Activated T-helper 1 cell treated with Interleukin-2 at 50 U/mL for 16 hours (primary cell): ENCODE data around the gene TBCB.

Experiments
- DNase-seq: peaks from one replicate; pipeline ENCODE4 v3.0.0-alpha.2; 2020; ENCODE audit warnings: low read depth

TBCB gene

DNA sequence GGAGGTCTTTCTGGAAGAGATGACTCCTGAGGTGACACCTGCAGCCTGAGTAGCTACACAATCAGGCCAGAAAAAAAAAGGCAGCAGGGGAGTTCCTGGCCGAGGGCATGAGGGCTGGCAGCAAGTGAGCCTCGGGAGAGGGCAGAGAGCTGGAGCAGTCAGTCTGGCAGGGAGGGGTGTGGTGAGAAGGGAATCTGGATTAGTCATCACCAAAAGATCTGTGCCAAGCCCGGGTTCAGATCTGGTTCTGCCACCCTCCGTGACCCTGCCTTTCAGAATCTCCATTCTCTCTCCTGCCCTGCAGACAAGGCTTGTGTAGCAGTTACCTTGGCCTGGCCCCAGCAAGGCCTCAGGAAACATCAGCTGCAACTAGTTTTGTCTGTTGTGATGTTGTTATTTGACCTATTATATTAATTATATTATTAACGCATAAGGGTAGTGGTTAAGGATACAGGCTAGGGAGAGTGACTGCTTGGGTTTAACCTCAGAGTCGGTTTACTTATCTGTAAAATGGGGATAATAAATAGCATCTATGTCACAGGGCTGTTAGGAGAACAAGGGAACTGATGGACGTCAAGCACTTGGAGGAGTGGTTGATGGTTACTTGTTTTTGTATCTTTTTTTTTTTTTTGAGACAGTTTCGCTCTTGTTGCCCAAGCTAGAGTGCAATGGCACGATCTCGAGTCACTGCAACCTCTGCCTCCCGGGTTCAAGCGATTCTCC, 21.9 kb downstream of the TBCB start:
- DNase-seq, result no peak

DNA sequence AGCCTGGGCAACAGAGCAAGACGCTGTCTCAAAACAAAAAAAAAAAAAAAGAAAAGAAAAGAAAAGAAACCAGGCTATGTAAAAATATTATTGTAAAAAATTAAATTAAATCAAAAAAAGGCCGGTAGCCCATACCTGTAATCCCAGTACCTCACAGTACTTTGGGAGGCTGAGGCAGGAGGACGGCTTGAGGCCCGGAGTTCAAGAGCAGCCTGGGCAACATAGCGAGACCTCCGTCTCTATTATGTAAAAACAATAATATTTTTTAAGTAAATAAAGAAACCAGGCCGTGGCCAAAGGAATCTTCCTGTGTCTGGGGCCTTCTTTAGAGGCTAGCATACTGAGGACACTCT, 23.8 kb downstream of the TBCB start:
- DNase-seq, result no peak

DNA sequence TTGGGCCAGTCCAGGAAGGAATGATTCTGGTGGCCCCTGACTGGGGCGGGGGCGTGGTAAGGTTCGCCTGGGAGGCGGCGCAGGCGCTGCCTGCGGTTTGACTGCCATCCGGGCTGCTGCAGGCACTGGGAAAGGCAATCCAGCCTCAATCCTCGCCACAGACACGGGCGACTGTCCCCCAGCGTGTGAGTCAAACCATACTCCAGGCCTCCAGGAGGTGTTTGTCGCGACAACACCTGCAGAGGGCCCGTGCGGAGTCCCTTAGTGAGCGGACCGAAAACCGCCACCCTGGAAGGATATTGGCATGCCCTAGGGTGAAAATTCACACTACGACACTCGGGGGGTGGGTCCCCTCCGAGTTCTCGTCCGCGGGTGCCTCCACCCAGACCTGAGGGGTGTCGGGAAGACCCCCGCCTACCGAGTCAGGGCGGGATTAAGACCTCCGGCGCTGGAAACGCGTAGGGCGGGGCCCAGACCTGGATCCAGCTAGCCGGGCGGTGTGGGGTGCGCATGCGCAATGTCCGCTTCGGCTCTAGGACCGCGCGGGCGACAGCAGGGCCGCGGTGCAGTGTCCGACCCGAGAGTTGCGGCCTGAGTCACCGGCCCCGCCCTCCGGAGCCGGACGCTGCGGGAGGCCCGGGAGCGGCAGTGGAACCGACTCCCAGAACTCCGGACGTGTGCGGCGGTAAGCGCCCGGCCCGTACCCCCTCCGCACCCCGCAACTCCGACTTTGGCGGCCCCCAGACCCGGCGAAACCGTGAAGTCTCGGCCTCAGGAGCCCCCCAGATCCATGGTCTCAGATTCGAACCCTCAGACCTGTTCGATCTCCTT, 24.4 kb downstream of the TBCB start, which contains the start of gene CAPNS1:
TSS of gene CAPNS1 (plus strand) at position 594 of the 831 bp plus-strand sequence. CDS start 946 bp downstream, outside the sequence.
- DNase-seq, result peak; percentile 83

DNA sequence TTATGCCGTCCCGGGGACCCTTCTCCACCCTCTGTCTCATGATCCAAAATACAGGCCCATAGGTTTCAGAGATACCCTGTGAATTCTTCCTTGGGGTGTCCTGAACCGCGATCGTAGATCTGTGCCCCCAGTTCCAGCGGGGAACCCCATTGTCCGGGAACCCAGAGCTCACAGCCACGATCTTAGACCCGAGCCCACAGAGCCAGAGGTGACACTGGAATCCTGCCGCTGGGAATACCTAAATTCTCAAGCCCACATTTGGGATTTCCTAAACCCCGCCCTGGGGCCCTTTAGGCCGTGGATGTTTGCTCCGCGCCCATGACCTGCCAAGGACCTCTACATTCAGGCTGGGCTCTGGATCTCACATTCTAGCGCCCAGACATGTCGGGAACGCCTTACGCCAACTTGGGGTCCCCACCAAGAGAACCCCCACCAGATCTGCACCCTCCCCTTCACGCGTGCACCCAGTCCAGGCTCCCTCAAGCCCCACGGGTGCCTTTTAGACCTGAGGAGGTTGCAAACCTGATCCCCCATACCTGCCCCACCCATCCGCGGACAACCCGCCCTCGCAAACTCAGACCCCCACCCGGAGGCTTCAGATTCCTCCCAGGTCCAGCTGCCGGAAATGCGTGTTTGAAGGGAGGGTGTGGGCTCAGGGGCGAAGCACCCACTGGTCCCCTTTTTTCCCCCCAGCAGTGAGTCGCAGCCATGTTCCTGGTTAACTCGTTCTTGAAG, 25.2 kb downstream of the TBCB start:
- DNase-seq, result no peak

DNA sequence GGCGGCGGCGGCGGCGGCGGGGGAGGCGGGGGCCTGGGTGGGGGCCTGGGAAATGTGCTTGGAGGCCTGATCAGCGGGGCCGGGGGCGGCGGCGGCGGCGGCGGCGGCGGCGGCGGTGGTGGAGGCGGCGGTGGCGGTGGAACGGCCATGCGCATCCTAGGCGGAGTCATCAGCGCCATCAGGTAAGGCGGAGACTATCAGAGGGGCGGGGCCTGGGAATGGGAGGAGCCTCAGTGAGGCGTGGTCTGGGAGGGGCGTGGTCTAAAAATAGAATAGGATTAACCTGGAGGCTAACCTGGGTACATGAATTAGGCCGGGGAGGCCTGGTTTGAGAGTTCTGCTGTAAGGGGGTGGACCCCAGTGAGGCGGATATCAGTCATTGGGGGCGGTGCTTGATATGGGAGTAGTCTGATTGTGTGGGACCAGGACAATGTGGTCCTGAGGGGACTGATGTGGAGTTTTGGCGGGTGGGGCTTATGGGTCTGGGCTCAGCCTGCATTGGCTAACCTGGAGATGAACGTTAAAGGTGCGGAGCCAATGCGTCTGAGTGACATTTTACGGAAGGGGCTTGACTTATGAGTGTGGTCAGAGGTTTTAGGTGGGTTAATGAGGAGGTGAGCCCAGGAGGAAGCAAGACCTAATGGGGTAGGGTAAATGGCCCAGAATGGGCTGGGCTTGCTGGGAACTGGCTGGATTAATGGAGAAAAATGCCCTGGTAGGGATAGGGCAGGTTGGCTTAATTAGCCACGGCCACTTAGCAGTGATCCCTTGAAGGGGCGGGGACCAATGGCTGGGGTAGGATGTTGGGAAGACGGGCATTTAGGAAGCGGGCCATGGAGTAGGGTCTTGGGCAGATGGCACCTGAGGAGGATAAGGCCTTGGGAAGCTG, 26.0 kb downstream of the TBCB start:
- peak; percentile 79 for DNase-seq

DNA sequence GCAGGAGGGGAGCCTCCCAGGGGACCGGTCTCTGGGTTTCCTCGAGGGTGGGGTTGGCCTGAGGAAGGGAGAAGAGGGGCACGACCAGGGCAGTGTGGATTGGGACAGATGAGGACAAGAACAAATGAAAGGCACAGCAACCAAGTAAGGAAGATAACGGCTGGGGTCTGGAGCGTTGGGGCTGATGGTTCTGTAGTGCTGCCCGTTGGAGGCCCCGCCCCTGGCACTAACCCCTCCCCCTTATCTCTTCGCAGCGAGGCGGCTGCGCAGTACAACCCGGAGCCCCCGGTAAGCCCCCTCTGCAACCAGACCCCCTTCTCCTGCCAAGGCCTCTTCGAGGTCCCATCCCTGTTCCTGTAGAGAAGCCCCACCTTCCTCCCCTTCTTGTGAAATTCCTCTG, 26.8 kb downstream of the TBCB start:
- no peak for DNase-seq

DNA sequence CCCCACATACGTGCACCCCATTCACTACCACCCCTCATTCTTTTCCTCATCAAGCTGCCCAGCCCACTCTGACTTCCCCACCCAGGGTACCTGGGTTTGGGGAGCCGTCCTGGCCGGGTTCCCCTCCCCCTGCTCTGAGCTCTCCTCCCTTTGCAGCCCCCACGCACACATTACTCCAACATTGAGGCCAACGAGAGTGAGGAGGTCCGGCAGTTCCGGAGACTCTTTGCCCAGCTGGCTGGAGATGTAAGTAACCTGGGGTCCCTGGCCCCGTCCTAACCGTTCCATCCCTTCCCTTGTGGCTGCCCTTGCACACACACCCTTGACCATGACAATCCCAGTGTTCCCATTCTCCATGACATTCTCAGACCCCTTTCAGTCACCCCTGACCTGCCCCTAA, 27.2 kb downstream of the TBCB start:
- DNase-seq, result no peak

DNA sequence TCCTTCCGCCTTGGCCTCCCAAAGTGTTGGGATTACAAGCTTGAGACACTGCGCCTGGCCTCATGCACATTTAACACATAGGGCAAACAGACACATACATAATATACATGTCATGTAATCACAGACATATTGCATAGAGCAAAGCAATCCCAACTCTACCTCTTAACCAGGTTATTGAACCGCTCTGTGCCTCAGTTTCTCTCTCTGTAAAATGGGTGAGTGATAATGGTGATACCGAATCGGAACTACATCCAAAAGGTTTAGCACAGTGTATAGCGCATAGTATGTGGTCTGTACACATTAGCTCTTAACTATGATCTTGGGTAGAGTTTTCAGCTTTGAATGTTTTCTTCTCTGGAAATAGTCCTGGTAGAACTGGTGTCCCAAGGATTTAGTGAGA, 29.4 kb downstream of the TBCB start:
- no peak for DNase-seq

DNA sequence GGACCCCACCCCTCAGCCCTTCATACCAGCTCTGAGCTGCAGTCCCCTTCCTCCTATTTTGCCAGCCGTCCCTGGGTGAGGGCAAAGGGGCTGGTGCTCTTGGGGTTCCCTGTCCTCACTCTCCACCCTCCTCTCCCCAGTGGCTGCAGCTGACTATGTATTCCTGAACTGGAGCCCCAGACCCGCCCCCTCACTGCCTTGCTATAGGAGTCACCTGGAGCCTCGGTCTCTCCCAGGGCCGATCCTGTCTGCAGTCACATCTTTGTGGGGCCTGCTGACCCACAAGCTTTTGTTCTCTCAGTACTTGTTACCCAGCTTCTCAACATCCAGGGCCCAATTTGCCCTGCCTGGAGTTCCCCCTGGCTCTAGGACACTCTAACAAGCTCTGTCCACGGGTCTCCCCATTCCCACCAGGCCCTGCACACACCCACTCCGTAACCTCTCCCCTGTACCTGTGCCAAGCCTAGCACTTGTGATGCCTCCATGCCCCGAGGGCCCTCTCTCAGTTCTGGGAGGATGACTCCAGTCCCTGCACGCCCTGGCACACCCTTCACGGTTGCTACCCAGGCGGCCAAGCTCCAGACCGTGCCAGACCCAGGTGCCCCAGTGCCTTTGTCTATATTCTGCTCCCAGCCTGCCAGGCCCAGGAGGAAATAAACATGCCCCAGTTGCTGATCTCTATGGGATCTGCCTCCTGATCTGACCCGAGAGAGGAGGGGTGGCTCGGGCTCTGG, 34.6 kb downstream of the TBCB start:
- no peak for DNase-seq

DNA sequence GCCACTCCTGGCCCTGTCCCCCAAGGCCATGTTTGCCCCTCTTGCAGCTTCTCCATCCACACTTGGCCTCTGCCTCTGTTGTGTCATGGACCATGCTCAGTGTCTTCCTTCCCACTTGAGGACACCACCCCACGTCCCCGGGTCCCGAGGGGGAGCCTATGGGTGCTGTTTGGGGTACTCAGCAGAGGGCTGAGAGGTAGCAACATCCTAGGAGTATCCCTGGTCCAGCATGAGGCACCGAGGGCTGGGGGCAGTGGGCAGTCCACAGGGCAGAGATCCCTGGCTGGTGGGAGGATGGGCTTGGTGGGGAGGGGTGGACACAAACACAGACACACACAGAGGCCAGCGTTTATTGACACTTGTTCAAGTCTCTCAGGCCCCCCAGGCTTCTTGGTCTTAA, 35.3 kb downstream of the TBCB start:
- no peak for DNase-seq

DNA sequence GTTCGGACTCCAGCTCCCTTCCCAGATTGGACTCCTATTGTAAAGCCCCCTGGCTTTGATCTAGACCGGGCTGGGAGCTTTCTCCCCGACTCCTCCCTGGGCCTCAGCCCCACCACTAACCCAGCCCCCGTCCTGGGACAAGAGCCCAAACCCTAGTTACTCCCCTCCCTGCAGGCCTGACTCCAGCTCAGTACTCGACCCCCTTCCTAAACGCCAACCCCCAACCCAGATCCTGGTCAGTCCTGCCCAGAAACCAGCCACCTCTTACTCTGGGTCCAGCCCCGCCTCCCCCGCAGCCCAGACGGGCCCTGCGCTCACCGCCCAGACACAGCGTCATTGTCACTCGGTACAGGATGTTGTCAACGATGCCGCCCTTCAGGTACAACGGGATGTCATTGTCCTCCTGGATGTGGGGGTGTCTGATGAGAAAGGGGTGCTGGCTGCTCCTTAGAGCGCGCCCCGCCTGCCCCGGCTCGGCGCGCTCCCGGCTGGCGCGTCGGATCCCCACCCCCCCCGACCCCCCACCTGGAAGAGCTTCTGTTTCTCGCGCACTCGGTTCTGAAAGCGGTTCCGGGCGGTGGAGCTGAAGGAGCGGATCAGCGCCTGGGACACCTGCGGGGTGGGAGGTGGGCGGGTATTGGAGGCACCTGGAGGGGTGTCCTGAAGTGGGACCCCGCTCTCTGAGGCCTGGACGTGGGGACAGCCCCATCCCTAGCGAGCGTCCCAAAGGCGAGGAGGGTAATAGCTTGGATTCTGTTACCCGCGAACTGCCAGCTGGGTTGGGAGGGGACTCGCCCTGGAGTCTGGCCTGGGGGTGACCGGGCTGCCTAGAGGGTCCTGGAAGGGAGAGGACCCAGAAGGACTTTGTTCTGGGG, 36.1 kb downstream of the TBCB start:
- DNase-seq, result no peak

DNA sequence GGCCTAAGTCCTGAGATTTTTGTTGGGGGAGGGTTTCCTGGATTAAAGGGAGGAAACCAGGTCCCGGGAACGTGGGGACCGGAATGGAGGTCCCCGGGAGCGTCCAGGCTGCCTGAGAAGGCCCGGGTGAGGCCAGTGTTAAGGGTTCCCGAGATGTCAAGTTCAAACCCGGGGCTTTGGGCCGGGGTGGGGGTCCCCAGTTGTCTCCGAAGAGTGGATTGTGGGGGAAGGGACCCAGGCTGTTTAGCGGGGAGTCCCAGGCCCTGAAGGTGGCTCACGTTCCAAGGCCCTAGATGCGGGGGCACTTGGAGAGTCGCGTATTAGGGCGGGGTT, 36.7 kb downstream of the TBCB start:
- no peak for DNase-seq

DNA sequence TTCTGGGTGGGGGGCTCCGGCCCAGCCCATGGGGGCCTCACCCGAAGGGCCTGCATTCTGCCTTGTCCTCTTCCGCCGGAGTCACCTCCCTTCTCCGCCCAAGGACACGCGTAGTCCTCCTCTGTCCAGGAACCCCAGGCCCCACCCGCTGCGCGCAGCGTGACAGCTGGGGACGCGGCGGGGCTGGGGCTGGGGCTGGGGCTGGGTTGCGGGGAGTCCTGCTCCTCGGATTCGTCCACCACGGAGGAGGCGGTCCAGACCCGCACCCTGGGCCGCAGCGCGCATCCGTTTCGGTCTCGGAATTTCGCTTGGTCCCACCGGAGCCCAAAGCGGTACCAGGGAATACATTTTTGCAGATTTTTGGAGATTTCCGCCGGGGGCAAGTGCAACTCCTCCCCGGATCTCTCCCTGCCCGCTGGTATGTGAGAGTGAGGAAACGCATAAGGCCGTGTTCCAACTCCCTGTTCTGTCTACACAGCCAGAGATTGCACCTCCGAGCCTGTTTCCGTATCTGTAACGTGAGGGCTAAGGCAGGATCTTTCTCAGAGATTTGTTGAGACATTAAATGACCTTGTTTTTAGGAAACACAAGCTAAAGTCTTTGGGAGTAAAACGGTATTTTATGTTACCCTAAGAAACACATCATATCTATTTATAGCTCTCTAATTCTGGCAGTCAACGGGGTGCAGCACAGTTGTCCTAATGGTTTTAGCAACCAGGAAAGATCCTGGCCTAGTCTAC, 37.3 kb downstream of the TBCB start, which contains the start of gene COX7A1:
TSS of gene COX7A1 (minus strand) at position 96 of the 740 bp plus-strand sequence. CDS start at position 56, 40 bp downstream.
- DNase-seq, result no peak

DNA sequence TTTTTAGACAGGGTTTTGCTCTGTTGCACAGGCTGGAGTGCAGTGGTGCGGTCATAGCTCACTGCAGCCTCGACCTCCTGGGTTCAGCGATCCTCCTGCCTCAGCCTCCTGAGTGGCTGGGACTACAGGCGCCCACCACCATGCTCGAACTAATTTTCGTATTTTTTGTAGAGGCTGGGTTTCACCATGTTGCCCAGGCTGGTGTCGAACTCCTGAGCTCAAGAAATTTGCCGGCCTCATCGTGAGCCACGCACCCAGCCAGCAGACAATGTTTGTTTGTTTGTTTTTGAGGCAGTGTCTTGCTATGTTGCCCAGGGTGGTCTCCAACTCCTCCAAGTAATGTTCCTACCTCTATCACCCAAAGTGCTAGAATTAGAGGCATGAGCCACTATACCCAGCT, 37.9 kb downstream of the TBCB start:
- DNase-seq, result no peak

DNA sequence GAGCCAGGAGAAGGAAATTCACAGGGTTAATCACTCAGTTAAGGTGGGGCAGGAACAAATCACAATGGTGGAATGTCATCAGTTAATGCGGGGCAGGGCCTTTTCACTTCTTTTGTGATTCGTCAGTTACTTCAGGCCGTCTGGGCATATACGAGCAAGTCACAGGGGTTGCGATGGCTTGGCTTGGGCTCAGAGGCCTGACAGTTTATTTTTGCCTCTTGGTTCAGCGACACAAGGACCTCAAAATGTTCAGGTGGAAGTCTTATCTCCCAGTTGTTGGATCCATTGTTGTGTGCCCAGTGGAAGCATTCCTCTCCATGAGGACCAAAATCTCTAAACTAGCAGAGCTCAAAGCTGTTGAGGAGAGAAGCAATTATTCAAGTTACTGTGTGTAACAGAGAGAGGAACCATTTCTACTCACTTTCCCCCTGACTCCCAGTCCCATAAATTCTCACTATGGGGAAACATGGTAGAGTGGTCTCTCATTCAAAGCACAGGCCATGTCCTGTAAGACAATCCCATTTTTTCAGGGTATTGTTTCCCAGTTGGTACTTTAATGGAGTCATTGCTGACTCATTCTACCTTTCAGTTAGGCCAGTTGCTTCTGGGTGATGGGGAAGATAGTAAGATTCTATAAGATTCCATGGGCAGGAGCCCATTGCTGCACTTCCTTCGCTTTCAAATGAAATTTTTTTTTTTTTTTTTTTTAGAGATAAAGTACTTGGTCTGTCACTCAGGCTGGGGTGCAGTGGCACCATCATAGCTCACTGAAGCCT, 45.7 kb downstream of the TBCB start:
- DNase-seq, result no peak

DNA sequence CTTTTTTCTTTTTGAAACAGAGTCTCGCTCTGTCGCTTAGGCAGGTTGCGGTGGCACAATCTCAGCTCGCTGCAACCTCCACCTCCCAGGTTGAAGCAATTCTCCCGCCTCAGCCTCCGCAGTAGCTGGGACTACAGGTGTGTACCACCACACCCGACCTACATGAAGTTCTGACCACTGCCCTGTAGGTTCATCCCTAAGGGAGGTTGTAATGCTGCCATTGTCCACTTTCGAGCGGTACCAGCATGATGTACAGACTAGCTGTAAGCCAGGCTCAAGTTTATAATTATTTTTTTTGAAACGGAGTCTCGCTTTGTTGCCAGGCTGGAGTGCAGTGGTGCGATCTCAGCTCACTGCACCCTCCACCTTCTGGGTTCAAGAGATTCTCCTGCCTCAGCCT, 48.5 kb downstream of the TBCB start:
- no peak for DNase-seq

DNA sequence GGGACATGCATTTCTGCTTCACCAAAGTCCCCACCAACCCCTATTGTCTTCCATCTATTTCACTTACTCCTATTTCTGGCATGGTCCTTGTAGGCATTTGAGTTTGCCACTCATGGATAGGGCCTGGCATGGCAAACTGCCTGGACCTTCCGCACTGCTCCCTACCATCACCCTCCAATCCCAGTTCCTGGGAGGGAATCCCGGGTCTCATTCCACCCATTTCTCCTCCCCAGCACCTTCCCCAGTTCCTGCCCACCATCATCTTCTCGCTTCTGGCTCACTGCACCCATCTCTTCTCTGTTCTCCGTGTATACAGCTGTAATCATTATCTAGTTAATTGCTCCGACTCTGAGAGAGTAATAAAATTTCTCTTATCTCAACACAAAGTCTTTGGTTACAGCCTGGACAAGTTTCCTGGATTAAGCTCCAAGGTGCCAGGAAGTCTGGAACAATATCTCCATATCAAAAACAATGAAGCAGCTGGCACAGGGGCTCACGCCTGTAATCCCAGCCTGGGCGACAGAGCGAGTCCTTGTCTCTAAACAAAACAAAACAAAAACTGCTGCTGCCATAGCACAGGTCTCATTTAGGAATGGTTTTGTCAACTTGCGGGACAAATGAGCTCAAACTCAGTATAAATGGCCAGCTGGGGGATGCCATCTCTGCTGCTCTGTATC, 54.0 kb downstream of the TBCB start:
- DNase-seq, result no peak

DNA sequence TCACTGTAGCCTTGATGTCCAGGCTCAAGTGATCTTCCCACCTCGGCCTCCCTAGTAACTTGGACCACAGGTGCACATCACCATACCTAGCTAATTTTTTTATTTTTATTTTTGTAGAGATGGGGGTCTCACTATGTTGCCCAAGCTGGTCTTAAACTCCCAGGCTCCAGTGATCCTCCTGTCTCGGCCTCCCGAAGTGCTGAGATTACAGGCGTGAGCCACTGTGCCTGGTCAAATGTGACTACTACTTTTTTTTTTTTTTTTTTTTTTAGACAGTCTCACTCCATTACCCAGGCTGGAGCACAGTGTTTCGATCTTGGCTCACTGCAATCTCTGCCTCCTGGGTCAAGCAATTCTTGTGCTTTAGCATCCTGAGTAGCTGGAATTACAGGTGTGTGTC, 57.6 kb downstream of the TBCB start:
- no peak for DNase-seq
